GM12878 (cell line): ENCODE results near the gene TCF4. TPM values are rescaled to one million over a fixed set of nuclear protein-coding genes. Genes with fewer than 3 reads are reported as not detected.

ENCODE experiments used
- ATAC-seq: fragments of 200-7000 bp; cut with Tn5 transposase; 3 replicates; pipeline ENCODE4 v1.9.1; 2020; ENCODE audit warnings: mild to moderate bottlenecking, moderate library complexity
- BruUV-seq: library from RNA; stranded (reverse); fragments of 400-500 nt; replicated peaks from 2 replicates; lab custom pipeline; 2021; lab: Mats Ljungman, UMichigan
- CTCF ChIA-PET: fragments of 300-600 bp; sonication (Branson Sonifier 250); formaldehyde crosslinking; extraction: SDS; loops from one replicate; lab custom pipeline; 2021; ENCODE audit warnings: inconsistent platforms; lab: Yijun Ruan, JAX
- POLR2A ChIA-PET: fragments of 350-600 bp; formaldehyde crosslinking; extraction: SDS; loops from one replicate; lab custom pipeline; 2021; ENCODE audit warnings: inconsistent platforms; lab: Charles Lee
- RAD21 ChIA-PET: fragments of 300-600 bp; sonication (Branson Sonifier 250); formaldehyde crosslinking; loops from one replicate; lab custom pipeline; 2023; ENCODE audit warnings: antibody characterized with exemption; ENCODE audit not compliant: unreplicated experiment; lab: Charles Lee
- SMC1A ChIA-PET: fragments of 300-600 bp; sonication (Branson Sonifier 250); formaldehyde crosslinking; loops from one replicate; lab custom pipeline; 2023; ENCODE audit not compliant: unreplicated experiment, uncharacterized antibody; lab: Charles Lee
- DNase-seq: peaks from one replicate; pipeline ENCODE4 v3.0.0-alpha.2; 2011; ENCODE audit warnings: low read depth, low spot score
- FAIRE-seq: peaks from 3 replicates; lab custom pipeline; 2011; peaks lifted over from hg19 to GRCh38; lab: Jason Lieb, UNC
- H2AFZ ChIP-seq: 2 replicates; pipeline ENCODE4 v1.6.0; 2011; ENCODE audit warnings: low read depth, low read length, control low read depth; ENCODE audit not compliant: control insufficient read depth
- H3K27ac ChIP-seq: 2 replicates; pipeline ENCODE4 v1.5.1; 2011; ENCODE audit warnings: control low read depth; ENCODE audit not compliant: control insufficient read depth, insufficient read depth
- H3K27me3 ChIP-seq, 2 experiments: replicated peaks in 1 of 2; 2 replicates each; pipeline versions ENCODE4 v1.6.0 to v1.6.1; 2011; ENCODE audit warnings: low read length in 1 of 2; ENCODE audit not compliant: control insufficient read depth in 2 of 2, insufficient read depth in 2 of 2
- H3K36me3 ChIP-seq, 2 experiments: 2 replicates each; pipeline ENCODE4 v1.5.1; 2011; ENCODE audit warnings: low read length in 1 of 2; ENCODE audit not compliant: control insufficient read depth in 2 of 2, insufficient read depth in 2 of 2
- H3K4me1 ChIP-seq: 2 replicates; pipeline ENCODE4 v1.6.1; 2011; ENCODE audit warnings: mild to moderate bottlenecking, low read length, moderate library complexity, mixed read lengths; ENCODE audit not compliant: control insufficient read depth, insufficient read depth
- H3K4me2 ChIP-seq: 2 replicates; pipeline ENCODE4 v1.6.0; 2011; ENCODE audit warnings: control low read depth; ENCODE audit not compliant: control insufficient read depth, insufficient read depth
- H3K4me3 ChIP-seq: fragments of 200-600 bp; sonication (generic); 2 replicates; pipeline ENCODE4 v1.5.1; 2016
- H3K79me2 ChIP-seq: 2 replicates; pipeline ENCODE4 v1.6.0; 2011; ENCODE audit warnings: low read length; ENCODE audit not compliant: control insufficient read depth, insufficient read depth
- H3K9ac ChIP-seq: 2 replicates; pipeline ENCODE4 v1.8.0; 2011; ENCODE audit warnings: low read length, control low read depth, mixed read lengths; ENCODE audit not compliant: control insufficient read depth, insufficient read depth
- H3K9me3 ChIP-seq: replicated peaks from 3 replicates; pipeline ENCODE4 v1.5.1; 2011; ENCODE audit warnings: mild to moderate bottlenecking, low read length; ENCODE audit not compliant: control insufficient read depth, insufficient read depth
- H4K20me1 ChIP-seq: 2 replicates; pipeline ENCODE4 v1.6.0; 2011; ENCODE audit not compliant: control insufficient read depth, insufficient read depth
- FOXM1 ChIP-seq: IDR thresholded peaks from 2 replicates; pipeline ENCODE4 v1.6.1; 2012; ENCODE audit warnings: low read depth, mild to moderate bottlenecking, inconsistent platforms, low read length, moderate library complexity
- GABPA ChIP-seq: IDR thresholded peaks from 2 replicates; pipeline ENCODE4 v1.6.1; 2014; ENCODE audit warnings: antibody characterized with exemption, low read depth, mild to moderate bottlenecking, inconsistent platforms
- RFX5 ChIP-seq: IDR thresholded peaks from 2 replicates; pipeline ENCODE4 v1.6.1; 2011; ENCODE audit warnings: low read depth, low read length, improper control_type of control experiment
- ZNF24 ChIP-seq: fragments of 450-650 bp; IDR thresholded peaks from 2 replicates; pipeline ENCODE4 v1.6.1; 2017; ENCODE audit warnings: antibody characterized with exemption, mild to moderate bottlenecking
- WGBS: methylation state at CpG from one replicate; pipeline ENCODE4 v1.1.6; 2016; ENCODE audit warnings: low lambda C conversion rate; ENCODE audit not compliant: insufficient replicate concordance, insufficient coverage; ENCODE audit errors: missing lambda C conversion rate; 5-methylcytosine and 5-hydroxymethylcytosine counted together
- in situ Hi-C: fragments of 300-500 bp; cut with MboI; formaldehyde crosslinking; loops from 9 replicates; pipeline ENCODE4 v1.14.3; 2018; ENCODE audit warnings: mixed read lengths
- intact Hi-C: fragments of 100-400 bp; cut with micrococcal nuclease; formaldehyde crosslinking; loops from one replicate; pipeline ENCODE4 v1.14.2; 2022; ENCODE audit not compliant: unreplicated experiment
- polyA plus RNA-seq, 11 experiments: library from polyadenylated mRNA; depleted of rRNA in 4 of 11; unstranded in 6 of 11; stranded (reverse) in 5 of 11; fragments of >200 nt; fragmentation: Nextera tagmentation in 4 of 11; fragmentation: Illumina TruSeq in 1 of 11; extraction: Ambion mirVana in 4 of 11; extraction: Trizol in 1 of 11; gene quantifications; 1 replicate in 1 of 11; 2 replicates in 10 of 11; pipeline versions ENCODE4 v1.2.1 to v1.2.3, GENCODE V29; 2011 to 2016; ENCODE audit warnings: inconsistent platforms in 2 of 11, missing spikeins in 2 of 11, low read depth in 1 of 11
- total RNA-seq, 4 experiments: library from RNA; depleted of rRNA in 3 of 4; stranded (reverse); fragments of >200 nt in 3 of 4; fragmentation: Illumina TruSeq in 1 of 4; extraction: Trizol in 1 of 4; gene quantifications; 2 replicates each; pipeline versions ENCODE4 v1.2.1 to v1.2.3, GENCODE V29; 2013 to 2021
- TF ChIP-seq, protein P1 (sequence below): fragments of 450-650 bp; IDR thresholded peaks from 2 replicates; pipeline ENCODE4 v1.6.1; 2016; ENCODE audit warnings: mild to moderate bottlenecking
- TF ChIP-seq, protein P2 (sequence below): fragments of 450-650 bp; IDR thresholded peaks from 2 replicates; pipeline ENCODE4 v1.6.1; 2017; ENCODE audit warnings: antibody characterized with exemption, mild to moderate bottlenecking, moderate library complexity

TCF4 gene
- total and polyA plus RNA-seq, 10 of the 15 experiments (the other 5 are each of a cell fraction or from before 2014, with no cell fraction given), result 15.2 to 94.0 (median 31.5) TPM

DNA sequence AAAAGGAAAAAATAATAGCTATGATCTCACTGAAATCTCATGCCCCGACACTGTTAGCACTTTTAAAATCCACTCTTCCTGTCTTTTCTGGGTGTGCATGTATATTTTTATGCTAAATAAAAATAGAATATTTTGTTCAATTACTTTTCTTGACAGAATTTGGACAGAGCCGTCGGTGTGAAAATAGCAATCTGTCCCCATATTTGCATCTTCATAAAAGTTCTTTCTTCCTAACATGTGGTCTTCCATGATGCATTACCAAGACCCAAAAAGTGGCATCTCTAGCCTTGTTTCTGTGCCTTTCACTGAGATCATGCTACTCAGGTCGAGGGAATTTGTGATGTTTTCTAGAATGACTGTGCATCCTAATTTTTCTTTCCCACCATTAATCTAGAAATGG lies 329.9 kb downstream of the TCF4 start:
- ChIA-PET POLR2A (no interaction called here), RAD21 (no interaction called here), SMC1A (interaction anchor here (1.3 to 1.8 kb wide), 3 partner anchors 9 to 24 kb away, joined by 3 to 7 read pairs (median 6); no protein-coding TSS in a partner anchor), CTCF (interaction anchor here (1.1 to 2.1 kb wide), 2 partner anchors 18 to 24 kb away, joined by 4 to 6 read pairs; no protein-coding TSS in a partner anchor)
- Histone ChIP-seq H3K4me3 (no peak overlapping the region), H3K27ac (no peak overlapping the region), H3K4me2 (no peak overlapping the region), H2AFZ (no peak overlapping the region), H3K79me2 (no peaks in the 10 kb centered on the region; the same call in 1 of the 2 replicates), H4K20me1 (no peaks in the 10 kb centered on the region), H3K9ac (no peak overlapping the region), H3K9me3 (peaks cover 2% of the 10 kb centered on the region; the same call in 2 of the 3 replicates), H3K4me1 (peaks cover 12% of the 10 kb centered on the region; the same call in 1 of the 2 replicates), H3K36me3 (peaks cover 10 to 60% of the 10 kb centered on the region in 2 experiments)
- BruUV-seq, result no TSS peak
- DNase-seq, result no peak
- TF ChIP-seq GABPA (no peak), FOXM1 (no peak), ZNF24 (no peak)
- TF ChIP-seq, protein P1, sequence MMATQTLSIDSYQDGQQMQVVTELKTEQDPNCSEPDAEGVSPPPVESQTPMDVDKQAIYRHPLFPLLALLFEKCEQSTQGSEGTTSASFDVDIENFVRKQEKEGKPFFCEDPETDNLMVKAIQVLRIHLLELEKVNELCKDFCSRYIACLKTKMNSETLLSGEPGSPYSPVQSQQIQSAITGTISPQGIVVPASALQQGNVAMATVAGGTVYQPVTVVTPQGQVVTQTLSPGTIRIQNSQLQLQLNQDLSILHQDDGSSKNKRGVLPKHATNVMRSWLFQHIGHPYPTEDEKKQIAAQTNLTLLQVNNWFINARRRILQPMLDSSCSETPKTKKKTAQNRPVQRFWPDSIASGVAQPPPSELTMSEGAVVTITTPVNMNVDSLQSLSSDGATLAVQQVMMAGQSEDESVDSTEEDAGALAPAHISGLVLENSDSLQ, result no peak
- TF ChIP-seq, all 136 proteins: peak for 0
- H3K27me3 ChIP-seq, result no peaks in the 10 kb centered on the region
- in situ Hi-C loops (no loop called here), intact Hi-C loops (no loop called here)
- ATAC-seq (no peak), FAIRE-seq (no peak)
- 74% methylated on average over 4 of the region's 4 CpGs for WGBS

DNA sequence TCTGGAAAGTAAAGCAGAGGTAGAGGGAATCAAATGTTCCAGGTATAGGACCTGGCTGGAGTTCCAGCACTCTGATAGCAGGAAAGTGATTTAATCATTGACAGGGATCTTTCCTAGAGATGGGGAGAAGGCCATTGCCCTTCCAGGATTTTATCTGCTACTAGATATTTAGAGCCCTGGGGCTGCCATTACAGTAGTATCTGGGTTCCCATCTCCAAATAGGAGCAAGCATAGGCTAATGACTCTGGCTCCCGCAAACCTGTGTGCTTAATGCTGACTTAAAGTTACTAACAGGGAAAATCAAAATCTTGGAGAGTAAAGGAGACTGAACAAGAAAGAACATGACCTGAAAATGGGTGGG lies 331.1 kb downstream of the TCF4 start:
- Histone ChIP-seq H3K9me3 (peaks cover 2% of the 10 kb centered on the region; the same call in 2 of the 3 replicates), H3K36me3 (peaks cover 10 to 52% of the 10 kb centered on the region in 2 experiments), H3K9ac (no peak overlapping the region), H3K4me2 (no peak overlapping the region), H3K27ac (no peak overlapping the region), H3K27me3 (no peaks in the 10 kb centered on the region), H3K79me2 (peaks cover 2% of the 10 kb centered on the region), H4K20me1 (no peaks in the 10 kb centered on the region), H3K4me3 (no peak overlapping the region)
- DNase-seq, result no peak
- RAD21 ChIA-PET, result no interaction called here
- 94% methylated on average over 1 of the region's 1 CpG for WGBS
- SMC1A ChIA-PET, result interaction anchor here (1.1 to 2.4 kb wide), 4 partner anchors 12 to 22 kb away, joined by 3 to 9 read pairs (median 5); no protein-coding TSS in a partner anchor
- intact Hi-C loops, result no loop called here
- BruUV-seq, result no TSS peak
- POLR2A ChIA-PET, result no interaction called here
- TF ChIP-seq RFX5, result no peak
- TF ChIP-seq, protein P2, sequence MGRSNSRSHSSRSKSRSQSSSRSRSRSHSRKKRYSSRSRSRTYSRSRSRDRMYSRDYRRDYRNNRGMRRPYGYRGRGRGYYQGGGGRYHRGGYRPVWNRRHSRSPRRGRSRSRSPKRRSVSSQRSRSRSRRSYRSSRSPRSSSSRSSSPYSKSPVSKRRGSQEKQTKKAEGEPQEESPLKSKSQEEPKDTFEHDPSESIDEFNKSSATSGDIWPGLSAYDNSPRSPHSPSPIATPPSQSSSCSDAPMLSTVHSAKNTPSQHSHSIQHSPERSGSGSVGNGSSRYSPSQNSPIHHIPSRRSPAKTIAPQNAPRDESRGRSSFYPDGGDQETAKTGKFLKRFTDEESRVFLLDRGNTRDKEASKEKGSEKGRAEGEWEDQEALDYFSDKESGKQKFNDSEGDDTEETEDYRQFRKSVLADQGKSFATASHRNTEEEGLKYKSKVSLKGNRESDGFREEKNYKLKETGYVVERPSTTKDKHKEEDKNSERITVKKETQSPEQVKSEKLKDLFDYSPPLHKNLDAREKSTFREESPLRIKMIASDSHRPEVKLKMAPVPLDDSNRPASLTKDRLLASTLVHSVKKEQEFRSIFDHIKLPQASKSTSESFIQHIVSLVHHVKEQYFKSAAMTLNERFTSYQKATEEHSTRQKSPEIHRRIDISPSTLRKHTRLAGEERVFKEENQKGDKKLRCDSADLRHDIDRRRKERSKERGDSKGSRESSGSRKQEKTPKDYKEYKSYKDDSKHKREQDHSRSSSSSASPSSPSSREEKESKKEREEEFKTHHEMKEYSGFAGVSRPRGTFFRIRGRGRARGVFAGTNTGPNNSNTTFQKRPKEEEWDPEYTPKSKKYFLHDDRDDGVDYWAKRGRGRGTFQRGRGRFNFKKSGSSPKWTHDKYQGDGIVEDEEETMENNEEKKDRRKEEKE, result no peak
- TF ChIP-seq, all 136 proteins: peak for 0
- CTCF ChIA-PET, result interaction anchor here (1.0 to 1.5 kb wide), 3 partner anchors 9 to 62 kb away, joined by 3 to 4 read pairs (median 4); no protein-coding TSS in a partner anchor
- FAIRE-seq (no peak), ATAC-seq (no peak)
- peaks cover 23% of the 10 kb centered on the region for H3K4me1 ChIP-seq
- no peak overlapping the region for H2AFZ ChIP-seq
- in situ Hi-C loops, result no loop called here
